Glutamatergic neuron (in vitro differentiated cells): ENCODE measurements around the gene FCRL5. TPM values are rescaled to one million over a fixed set of nuclear protein-coding genes. Genes with fewer than 3 reads are reported as not detected.

Experiments used
- DNase-seq: peaks from one replicate; pipeline ENCODE4 v3.0.0; 2022
- H3K27ac Mint-ChIP-seq: one replicate; pipeline ENCODE4 v1.8.0; 2020; ENCODE audit warnings: mild to moderate bottlenecking, mixed read lengths, inconsistent platforms; ENCODE audit not compliant: unreplicated experiment
- H3K27me3 Mint-ChIP-seq: one replicate; pipeline ENCODE4 v1.8.0; 2020; ENCODE audit warnings: mild to moderate bottlenecking, moderate library complexity, mixed read lengths, inconsistent platforms; ENCODE audit not compliant: unreplicated experiment
- H3K36me3 Mint-ChIP-seq: one replicate; pipeline ENCODE4 v1.8.0; 2020; ENCODE audit warnings: mild to moderate bottlenecking, mixed read lengths, inconsistent platforms; ENCODE audit not compliant: unreplicated experiment
- H3K4me1 Mint-ChIP-seq: one replicate; pipeline ENCODE4 v1.8.0; 2020; ENCODE audit warnings: mild to moderate bottlenecking, low read depth, mixed read lengths, inconsistent platforms; ENCODE audit not compliant: unreplicated experiment
- H3K4me3 Mint-ChIP-seq: one replicate; pipeline ENCODE4 v1.8.0; 2020; ENCODE audit warnings: mild to moderate bottlenecking, mixed read lengths, inconsistent platforms; ENCODE audit not compliant: unreplicated experiment
- H3K9me3 Mint-ChIP-seq: one replicate; pipeline ENCODE4 v1.8.0; 2020; ENCODE audit warnings: mild to moderate bottlenecking, moderate library complexity, mixed read lengths, inconsistent platforms; ENCODE audit not compliant: unreplicated experiment
- total RNA-seq: library from RNA; stranded (reverse); fragmentation: NEBNext Ultra II Directional; extraction: Animal tissue kit (Norgen Biotek cat#: 25700); gene quantifications from one replicate; pipeline ENCODE4 v1.2.1, GENCODE V29; 2021; ENCODE audit not compliant: unreplicated experiment
- TF ChIP-seq, protein P1 (sequence below): fragments of 200-600 bp; sonication (generic); IDR thresholded peaks from one replicate; pipeline ENCODE4 v1.5.0; 2021; ENCODE audit not compliant: partially characterized antibody, unreplicated experiment

Gene FCRL5
- total RNA-seq, 1 donor from 2014 or later: not detected

DNA sequence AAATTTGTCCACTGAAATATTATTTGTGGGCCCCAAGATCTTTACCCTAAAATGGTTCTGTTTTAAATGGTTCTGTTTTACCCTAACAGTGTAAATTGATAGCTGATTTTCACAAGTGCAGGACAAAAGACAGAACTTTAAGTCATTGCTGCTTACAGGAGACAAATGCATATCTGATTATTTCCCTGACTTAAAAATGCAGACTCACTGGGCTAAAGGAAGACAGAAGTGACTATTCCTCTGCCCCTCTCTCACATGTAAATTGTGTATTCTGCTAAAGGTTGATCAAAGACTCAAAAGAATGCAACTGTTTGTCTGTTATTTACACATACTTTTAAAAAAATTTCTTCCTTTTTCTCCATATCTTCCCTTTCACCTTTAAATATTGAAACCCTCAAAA, 12.7 kb downstream of the FCRL5 start:
- Mint-ChIP-seq H3K27me3 (no peaks in the 10 kb centered on the region), H3K4me3 (no peak overlapping the region), H3K36me3 (no peaks in the 10 kb centered on the region), H3K27ac (no peak overlapping the region), H3K4me1 (no peaks in the 10 kb centered on the region), H3K9me3 (no peaks in the 10 kb centered on the region)
- no peak for DNase-seq
- TF ChIP-seq, protein P1, sequence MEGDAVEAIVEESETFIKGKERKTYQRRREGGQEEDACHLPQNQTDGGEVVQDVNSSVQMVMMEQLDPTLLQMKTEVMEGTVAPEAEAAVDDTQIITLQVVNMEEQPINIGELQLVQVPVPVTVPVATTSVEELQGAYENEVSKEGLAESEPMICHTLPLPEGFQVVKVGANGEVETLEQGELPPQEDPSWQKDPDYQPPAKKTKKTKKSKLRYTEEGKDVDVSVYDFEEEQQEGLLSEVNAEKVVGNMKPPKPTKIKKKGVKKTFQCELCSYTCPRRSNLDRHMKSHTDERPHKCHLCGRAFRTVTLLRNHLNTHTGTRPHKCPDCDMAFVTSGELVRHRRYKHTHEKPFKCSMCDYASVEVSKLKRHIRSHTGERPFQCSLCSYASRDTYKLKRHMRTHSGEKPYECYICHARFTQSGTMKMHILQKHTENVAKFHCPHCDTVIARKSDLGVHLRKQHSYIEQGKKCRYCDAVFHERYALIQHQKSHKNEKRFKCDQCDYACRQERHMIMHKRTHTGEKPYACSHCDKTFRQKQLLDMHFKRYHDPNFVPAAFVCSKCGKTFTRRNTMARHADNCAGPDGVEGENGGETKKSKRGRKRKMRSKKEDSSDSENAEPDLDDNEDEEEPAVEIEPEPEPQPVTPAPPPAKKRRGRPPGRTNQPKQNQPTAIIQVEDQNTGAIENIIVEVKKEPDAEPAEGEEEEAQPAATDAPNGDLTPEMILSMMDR: no peak

DNA sequence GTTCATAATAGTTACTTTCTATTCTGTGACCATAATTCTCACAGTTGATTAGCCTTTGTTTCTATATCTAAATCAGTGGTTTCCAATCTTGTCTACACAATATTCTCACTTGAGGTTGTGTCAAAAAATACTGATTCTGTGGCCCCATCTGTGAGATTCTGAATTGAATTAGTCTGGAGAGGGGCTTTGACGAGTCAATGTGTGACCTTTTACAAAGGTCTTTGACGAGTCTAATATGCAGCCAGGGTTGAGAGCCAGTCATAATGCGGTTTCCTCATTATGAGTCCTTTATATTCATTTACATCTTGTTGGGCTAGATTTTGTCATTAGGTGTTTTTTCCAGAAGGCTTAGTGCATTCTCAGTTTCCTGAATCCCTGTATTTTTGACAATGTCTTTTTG, 19.7 kb downstream of the FCRL5 start:
- no peaks in the 10 kb centered on the region for H3K27me3 Mint-ChIP-seq
- H3K9me3 Mint-ChIP-seq: no peaks in the 10 kb centered on the region
- no peak overlapping the region for H3K27ac Mint-ChIP-seq
- TF ChIP-seq, protein P1: no peak
- H3K4me1 Mint-ChIP-seq: no peaks in the 10 kb centered on the region
- H3K4me3 Mint-ChIP-seq: no peak overlapping the region
- no peaks in the 10 kb centered on the region for H3K36me3 Mint-ChIP-seq
- no peak for DNase-seq

DNA sequence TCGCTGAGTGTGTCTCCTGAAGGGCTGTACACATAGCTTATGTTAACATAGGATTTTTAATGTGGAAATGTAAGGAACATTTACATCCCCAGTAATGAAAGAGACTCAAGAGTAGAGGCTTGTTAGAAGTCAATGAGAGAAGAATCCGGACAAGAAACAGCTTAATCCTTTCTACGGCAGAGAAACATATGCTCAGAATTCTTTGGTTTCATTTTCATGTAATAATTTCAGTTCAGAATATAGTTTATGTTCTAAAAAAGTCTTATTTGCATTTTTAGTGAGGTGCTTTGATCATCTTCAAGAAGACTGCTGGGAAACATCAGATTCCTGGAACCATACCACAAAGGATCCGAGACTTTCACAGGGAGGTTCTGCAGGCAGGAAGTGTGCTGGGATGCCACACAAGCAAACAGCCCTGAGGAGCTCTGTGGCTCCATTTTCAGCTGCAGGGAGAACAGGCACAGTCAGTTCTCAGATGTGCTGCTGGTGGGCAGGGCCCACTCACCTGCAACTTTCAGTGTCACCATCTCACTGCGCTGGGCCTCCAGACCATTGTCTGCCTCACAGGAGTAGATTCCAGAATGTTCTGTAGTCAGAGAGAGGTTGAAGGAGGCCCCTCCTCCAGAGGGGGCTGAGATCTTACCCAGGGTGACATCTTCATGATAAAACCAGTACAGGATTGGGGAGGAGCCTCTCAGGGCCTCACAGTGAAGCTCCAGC, 28.4 kb downstream of the FCRL5 start:
- TF ChIP-seq, protein P1: no peak
- no peak for DNase-seq
- no peaks in the 10 kb centered on the region for H3K4me1 Mint-ChIP-seq
- no peak overlapping the region for H3K4me3 Mint-ChIP-seq
- peaks cover 5% of the 10 kb centered on the region for H3K9me3 Mint-ChIP-seq
- H3K36me3 Mint-ChIP-seq: no peaks in the 10 kb centered on the region
- no peaks in the 10 kb centered on the region for H3K27me3 Mint-ChIP-seq
- H3K27ac Mint-ChIP-seq: no peak overlapping the region

DNA sequence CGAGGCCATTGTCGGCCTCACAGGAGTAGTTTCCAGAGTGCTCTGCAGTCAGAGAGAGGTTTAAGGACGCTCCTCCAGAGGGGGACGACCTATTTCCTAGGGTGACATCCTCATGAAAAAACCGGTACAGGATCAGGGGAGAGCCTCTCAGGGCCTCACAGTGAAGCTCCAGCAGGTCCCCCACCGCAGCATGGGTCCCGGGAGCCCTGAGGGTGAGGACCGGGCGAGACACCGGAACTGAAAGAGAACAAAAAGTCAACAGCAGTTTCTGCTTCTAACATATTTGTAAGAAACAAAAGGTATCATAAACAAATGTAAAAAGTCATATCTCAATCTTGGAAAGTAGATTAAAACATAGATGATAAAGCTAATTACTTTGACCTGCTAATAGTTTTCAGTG, 31.3 kb downstream of the FCRL5 start:
- H3K9me3 Mint-ChIP-seq: peaks cover 5% of the 10 kb centered on the region
- no peak for DNase-seq
- peaks cover 2% of the 10 kb centered on the region for H3K27me3 Mint-ChIP-seq
- no peaks in the 10 kb centered on the region for H3K4me1 Mint-ChIP-seq
- TF ChIP-seq, protein P1: no peak
- no peak overlapping the region for H3K4me3 Mint-ChIP-seq
- no peaks in the 10 kb centered on the region for H3K36me3 Mint-ChIP-seq
- H3K27ac Mint-ChIP-seq: no peak overlapping the region

DNA sequence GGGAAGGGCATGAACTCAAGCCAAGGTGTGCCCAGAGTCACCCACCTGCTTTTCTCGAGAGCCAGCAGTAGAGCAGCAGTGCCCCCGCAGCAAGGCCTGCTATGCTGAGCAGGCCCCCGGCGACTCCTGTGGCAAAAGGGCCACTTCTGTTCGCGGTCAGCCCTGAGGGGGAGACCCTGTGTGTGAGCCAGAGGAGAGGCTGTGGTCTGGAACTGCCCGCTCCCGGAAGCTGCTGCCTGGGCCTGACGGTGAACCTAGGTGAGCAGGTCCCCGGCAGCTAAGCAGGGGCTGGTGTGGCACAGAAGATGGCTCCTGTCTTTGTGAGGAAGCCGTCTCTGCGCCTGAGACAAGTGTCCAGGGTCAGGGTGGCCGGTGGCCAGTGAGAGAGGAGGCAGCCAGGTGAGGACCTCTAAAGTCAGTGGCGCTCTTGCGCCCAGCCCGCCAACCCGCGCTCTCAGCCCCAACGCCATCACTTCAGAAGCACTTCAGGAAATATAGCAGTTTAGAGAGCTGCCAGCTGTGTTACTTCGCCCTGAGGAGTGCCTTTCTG, 31.9 kb downstream of the FCRL5 start:
- no peak for DNase-seq
- H3K36me3 Mint-ChIP-seq: no peaks in the 10 kb centered on the region
- H3K9me3 Mint-ChIP-seq: peaks cover 5% of the 10 kb centered on the region
- no peak overlapping the region for H3K4me3 Mint-ChIP-seq
- TF ChIP-seq, protein P1: no peak
- no peaks in the 10 kb centered on the region for H3K4me1 Mint-ChIP-seq
- H3K27ac Mint-ChIP-seq: no peak overlapping the region
- H3K27me3 Mint-ChIP-seq: peaks cover 2% of the 10 kb centered on the region
